Activated B cell treated with CpG ODN at 0.5 μM for 24 hours (primary cell): ENCODE data around the gene NFATC3. TPM values are rescaled to one million over a fixed set of nuclear protein-coding genes. Genes with fewer than 3 reads are reported as not detected.
"Not testable (repeated sequence)": the region's sequence is repeated elsewhere in the genome, so short reads cannot be mapped to it uniquely, and the experiment has no call there.

Experiments
- ATAC-seq: fragments of 200-7000 bp; cut with Tn5 transposase; one replicate; pipeline ENCODE4 v1.10.0; 2021; ENCODE audit warnings: low read depth, mild to moderate bottlenecking, moderate library complexity
- CTCF ChIA-PET: fragments of 350-600 bp; sonication (Branson Sonifier 250); formaldehyde crosslinking; loops from one replicate; lab custom pipeline; 2021; ENCODE audit warnings: antibody characterized with exemption; lab: Charles Lee
- POLR2A ChIA-PET: fragments of 350-600 bp; sonication (Branson Sonifier 250); formaldehyde crosslinking; loops from one replicate; lab custom pipeline; 2021; ENCODE audit warnings: antibody characterized with exemption; lab: Charles Lee
- DNase-seq: peaks from one replicate; pipeline ENCODE4 v3.0.0; 2022
- H3K27ac Mint-ChIP-seq: one replicate; pipeline ENCODE4 v1.8.0; 2020; ENCODE audit warnings: mixed read lengths
- H3K27me3 Mint-ChIP-seq: one replicate; pipeline ENCODE4 v1.8.0; 2021; ENCODE audit warnings: mixed read lengths
- H3K36me3 Mint-ChIP-seq: one replicate; pipeline ENCODE4 v1.8.0; 2021; ENCODE audit warnings: low read depth, mixed read lengths
- H3K4me1 Mint-ChIP-seq: one replicate; pipeline ENCODE4 v1.8.0; 2021; ENCODE audit warnings: mixed read lengths
- H3K4me3 Mint-ChIP-seq: one replicate; pipeline ENCODE4 v1.8.0; 2020; ENCODE audit warnings: mild to moderate bottlenecking, mixed read lengths
- H3K9me3 Mint-ChIP-seq: one replicate; pipeline ENCODE4 v1.8.0; 2020; ENCODE audit warnings: mixed read lengths
- intact Hi-C: fragments of 100-400 bp; cut with micrococcal nuclease; formaldehyde crosslinking; loops from one replicate; pipeline ENCODE4 v1.15.1; 2024
- total RNA-seq: library from RNA; stranded (reverse); gene quantifications from 2 replicates; pipeline ENCODE4 v1.2.3, GENCODE V29; 2022
- TF ChIP-seq, protein P1 (sequence below): fragments of 200-600 bp; IDR thresholded peaks from one replicate; pipeline ENCODE4 v1.8.0; 2022; ENCODE audit warnings: antibody characterized with exemption, mild to moderate bottlenecking

The NFATC3 gene
- total RNA-seq, 1 donor from 2014 or later, result 72.0 TPM

DNA sequence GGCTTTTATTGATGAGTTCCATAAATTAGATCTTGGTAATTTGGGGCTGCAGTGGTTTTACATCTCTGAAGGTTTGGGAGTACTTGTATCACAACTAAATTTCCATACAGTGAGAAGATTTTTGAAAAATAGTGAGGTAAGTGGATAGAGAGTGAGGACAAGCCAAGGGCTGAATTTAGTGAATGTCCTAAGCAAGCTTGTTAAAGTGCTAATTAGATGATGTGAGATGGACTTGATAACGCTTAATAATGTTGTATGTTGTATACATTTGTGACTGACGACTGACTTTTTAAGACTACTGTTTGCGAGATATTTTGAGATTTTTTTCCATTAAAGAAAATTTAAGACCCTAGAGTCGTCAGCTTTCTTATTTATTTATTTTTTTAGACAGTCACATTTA is 3.9 kb downstream of the NFATC3 start:
- H3K27ac Mint-ChIP-seq, result peak overlapping the region; percentile 82

DNA sequence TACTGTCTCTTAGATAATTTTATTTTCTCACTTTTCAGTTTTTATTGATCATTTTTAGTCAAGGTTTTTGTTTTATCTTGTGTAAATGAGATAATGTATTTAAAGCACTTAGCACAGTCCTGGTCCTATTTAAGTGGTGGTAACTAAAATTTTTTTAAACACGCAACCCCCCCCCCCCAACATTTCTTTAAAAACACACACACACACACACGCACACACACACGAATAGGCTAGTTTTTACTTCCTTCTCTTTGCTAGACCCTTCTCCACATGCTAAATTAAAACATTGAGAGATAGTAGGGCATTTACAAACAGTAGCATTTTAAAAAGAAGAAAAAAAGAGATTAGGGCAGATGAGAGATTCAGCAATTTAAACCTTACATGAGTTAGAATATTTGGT is 5.0 kb downstream of the NFATC3 start:
- peaks cover 78% of the 10 kb centered on the region for H3K4me1 Mint-ChIP-seq
- TF ChIP-seq, protein P1, sequence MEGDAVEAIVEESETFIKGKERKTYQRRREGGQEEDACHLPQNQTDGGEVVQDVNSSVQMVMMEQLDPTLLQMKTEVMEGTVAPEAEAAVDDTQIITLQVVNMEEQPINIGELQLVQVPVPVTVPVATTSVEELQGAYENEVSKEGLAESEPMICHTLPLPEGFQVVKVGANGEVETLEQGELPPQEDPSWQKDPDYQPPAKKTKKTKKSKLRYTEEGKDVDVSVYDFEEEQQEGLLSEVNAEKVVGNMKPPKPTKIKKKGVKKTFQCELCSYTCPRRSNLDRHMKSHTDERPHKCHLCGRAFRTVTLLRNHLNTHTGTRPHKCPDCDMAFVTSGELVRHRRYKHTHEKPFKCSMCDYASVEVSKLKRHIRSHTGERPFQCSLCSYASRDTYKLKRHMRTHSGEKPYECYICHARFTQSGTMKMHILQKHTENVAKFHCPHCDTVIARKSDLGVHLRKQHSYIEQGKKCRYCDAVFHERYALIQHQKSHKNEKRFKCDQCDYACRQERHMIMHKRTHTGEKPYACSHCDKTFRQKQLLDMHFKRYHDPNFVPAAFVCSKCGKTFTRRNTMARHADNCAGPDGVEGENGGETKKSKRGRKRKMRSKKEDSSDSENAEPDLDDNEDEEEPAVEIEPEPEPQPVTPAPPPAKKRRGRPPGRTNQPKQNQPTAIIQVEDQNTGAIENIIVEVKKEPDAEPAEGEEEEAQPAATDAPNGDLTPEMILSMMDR, result no peak
- H3K4me3 Mint-ChIP-seq, result peak overlapping the region; percentile 66
- H3K36me3 Mint-ChIP-seq, result peaks cover 6% of the 10 kb centered on the region
- DNase-seq, result no peak
- H3K27ac Mint-ChIP-seq, result peak overlapping the region; percentile 88
- intact Hi-C loops, result loop anchor here (2.0 kb wide), 1 partner anchor 15 kb away; no protein-coding TSS in a partner anchor
- no peak for ATAC-seq
- H3K9me3 Mint-ChIP-seq, result no peaks in the 10 kb centered on the region
- ChIA-PET POLR2A (interaction anchor here (1.3 kb wide), 1 partner anchor 10 kb away, joined by 3 read pairs; no protein-coding TSS in a partner anchor), CTCF (no interaction called here)
- H3K27me3 Mint-ChIP-seq, result no peaks in the 10 kb centered on the region

More for the DNA sequence above, 3.9 kb downstream of the NFATC3 start:
- DNase-seq, result no peak
- H3K27me3 Mint-ChIP-seq, result no peaks in the 10 kb centered on the region
- TF ChIP-seq, protein P1, result no peak
- POLR2A ChIA-PET, result interaction anchor here (0.5 to 1.3 kb wide), 2 partner anchors 14 to 23 kb away, joined by 3 to 5 read pairs; no protein-coding TSS in a partner anchor
- no peak for ATAC-seq
- no peaks in the 10 kb centered on the region for H3K9me3 Mint-ChIP-seq
- peaks cover 74% of the 10 kb centered on the region for H3K4me1 Mint-ChIP-seq
- CTCF ChIA-PET, result interaction anchor here (1.0 kb wide), 1 partner anchor 205 kb away, joined by 3 read pairs; no protein-coding TSS in a partner anchor
- H3K36me3 Mint-ChIP-seq, result peaks cover 6% of the 10 kb centered on the region
- H3K4me3 Mint-ChIP-seq, result peak overlapping the region; percentile 53
- intact Hi-C loops, result loop anchor here (10.0 kb wide), 1 partner anchor 1476 kb away; the partner anchor contains the start of gene NFAT5

DNA sequence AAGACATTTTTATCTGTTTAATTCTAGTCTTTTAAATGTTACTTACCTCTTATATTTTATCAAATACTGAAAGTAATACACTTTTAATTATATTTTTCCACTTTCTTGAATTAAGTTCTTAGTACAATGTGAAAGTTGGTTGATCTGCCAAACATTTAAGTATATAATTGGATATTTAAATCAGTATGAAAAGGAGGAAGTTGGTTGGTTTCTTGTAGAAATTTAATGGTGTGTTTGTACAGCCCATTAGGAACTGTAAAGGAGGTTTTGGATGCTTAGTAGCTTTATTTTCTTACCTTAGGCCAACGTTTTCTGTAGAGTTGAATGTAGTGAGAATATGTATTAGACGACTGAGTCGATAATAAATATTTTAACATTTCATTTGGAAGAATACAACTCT is 5.4 kb downstream of the NFATC3 start:
- Mint-ChIP-seq H3K36me3 (peaks cover 6% of the 10 kb centered on the region), H3K27me3 (no peaks in the 10 kb centered on the region), H3K4me3 (peak overlapping the region; percentile 66), H3K4me1 (peaks cover 80% of the 10 kb centered on the region), H3K27ac (peak overlapping the region; percentile 88), H3K9me3 (no peaks in the 10 kb centered on the region)
- TF ChIP-seq, protein P1, result no peak
- CTCF ChIA-PET, result interaction anchor here (1.2 to 1.6 kb wide), 2 partner anchors 16 to 26 kb away, joined by 3 to 5 read pairs; no protein-coding TSS in a partner anchor
- POLR2A ChIA-PET, result interaction anchor here (0.6 to 1.3 kb wide), 3 partner anchors 10 to 15 kb away, joined by 3 read pairs; no protein-coding TSS in a partner anchor
- DNase-seq, result no peak
- intact Hi-C loops, result loop anchor here (2.0 kb wide), 1 partner anchor 16 kb away; no protein-coding TSS in a partner anchor
- ATAC-seq, result peak; percentile 30

DNA sequence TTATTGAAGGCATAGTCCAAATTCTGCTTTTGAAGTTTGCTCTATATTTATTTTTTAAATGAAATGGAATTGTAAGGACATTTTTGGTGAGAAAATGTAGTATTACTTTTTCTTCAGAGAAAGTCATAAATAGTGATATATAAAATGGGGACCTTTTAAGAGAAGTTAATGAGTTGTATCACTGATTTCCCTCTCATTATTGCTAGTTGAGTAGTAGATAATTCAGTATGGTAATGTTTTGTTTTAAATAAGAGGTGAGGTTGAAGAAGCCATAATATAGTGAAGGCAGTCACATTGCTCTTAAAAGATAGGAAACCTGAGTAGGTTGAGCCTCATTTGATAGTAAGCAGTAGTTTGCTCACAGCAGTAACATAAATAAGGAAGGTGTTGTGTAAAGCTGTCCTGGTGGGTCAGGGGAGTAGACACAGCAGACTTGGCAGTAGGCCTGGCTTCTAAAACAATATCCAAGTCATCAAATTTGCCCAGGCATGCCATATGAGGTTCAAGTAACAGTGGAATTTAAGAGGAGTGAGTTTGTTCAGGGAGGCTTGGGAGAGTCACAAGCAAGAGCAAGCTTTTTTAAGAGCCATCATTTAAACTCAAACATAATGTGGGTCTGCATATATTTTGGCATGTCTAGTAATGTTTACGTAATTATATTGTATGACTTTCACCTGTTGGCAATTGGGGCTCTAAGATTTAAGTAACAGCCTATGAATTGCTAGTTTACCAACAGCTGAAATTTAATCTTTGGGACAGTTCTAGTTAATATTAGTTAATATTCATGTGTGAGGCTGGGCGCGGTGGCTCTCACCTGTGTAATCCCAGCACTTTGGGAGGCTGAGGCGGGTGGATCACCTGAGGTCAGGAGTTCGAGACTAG is 6.5 kb downstream of the NFATC3 start:
- intact Hi-C loops, result loop anchor here (2.0 kb wide), 1 partner anchor 17 kb away; no protein-coding TSS in a partner anchor
- no peak for ATAC-seq
- Mint-ChIP-seq H3K4me1 (peaks cover 87% of the 10 kb centered on the region), H3K27me3 (no peaks in the 10 kb centered on the region), H3K36me3 (no peaks in the 10 kb centered on the region), H3K27ac (peak overlapping the region; percentile 88), H3K4me3 (peak overlapping the region; percentile 20), H3K9me3 (no peaks in the 10 kb centered on the region)
- TF ChIP-seq, protein P1, result no peak
- CTCF ChIA-PET, result interaction anchor here (1.2 to 3.8 kb wide), 5 partner anchors 12 to 289 kb away, joined by 3 to 42 read pairs (median 5); no protein-coding TSS in a partner anchor
- POLR2A ChIA-PET, result interaction anchor here (0.7 to 2.5 kb wide), 4 partner anchors 7 to 163 kb away, joined by 3 to 15 read pairs (median 3); partner anchors contain the start of gene NFATC3
- no peak for DNase-seq

DNA sequence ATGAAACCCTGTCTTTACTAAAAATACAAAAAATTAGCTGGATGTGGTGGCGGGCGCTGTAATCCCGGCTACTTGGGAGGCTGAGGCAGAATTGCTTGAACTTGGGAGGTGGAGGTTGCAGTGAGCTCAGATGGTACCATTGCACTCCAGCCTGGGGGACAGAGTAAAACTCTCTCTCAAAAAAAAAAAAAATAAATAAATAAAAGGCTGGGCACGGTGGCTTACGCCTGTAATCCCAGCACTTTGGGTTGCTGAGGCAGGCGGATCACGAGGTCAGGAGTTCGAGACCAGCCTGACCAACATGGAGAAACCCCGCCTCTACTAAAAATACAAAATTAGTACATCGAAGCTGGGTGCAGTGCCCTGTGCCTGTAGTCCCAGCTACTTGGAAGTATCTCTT is 7.1 kb downstream of the NFATC3 start:
- ATAC-seq, H3K36me3 Mint-ChIP-seq, intact Hi-C loops, DNase-seq, H3K9me3 Mint-ChIP-seq, H3K27me3 Mint-ChIP-seq, H3K4me3 Mint-ChIP-seq: not testable (repeated sequence)
- Mint-ChIP-seq H3K27ac (peak overlapping the region; percentile 88), H3K4me1 (peaks cover 87% of the 10 kb centered on the region)
- POLR2A ChIA-PET, result interaction anchor here (0.6 to 2.5 kb wide), 5 partner anchors 8 to 528 kb away, joined by 3 to 15 read pairs (median 4); partner anchors contain the start of gene NFATC3
- CTCF ChIA-PET, result interaction anchor here (1.3 to 3.8 kb wide), 6 partner anchors 12 to 290 kb away, joined by 3 to 42 read pairs (median 10); no protein-coding TSS in a partner anchor
